SK-N-MC (cell line): ENCODE measurements around the gene UNC13A.

Source experiments
- EZH2 ChIP-seq: fragments of 200-600 bp; sonication (generic); IDR thresholded peaks from one replicate; pipeline ENCODE4 v1.6.1; 2017; ENCODE audit warnings: antibody characterized with exemption
- POLR2AphosphoS5 ChIP-seq: IDR thresholded peaks from 2 replicates; pipeline ENCODE4 v1.6.1; 2012; ENCODE audit warnings: mild to moderate bottlenecking, low read depth, low read length, borderline replicate concordance

DNA sequence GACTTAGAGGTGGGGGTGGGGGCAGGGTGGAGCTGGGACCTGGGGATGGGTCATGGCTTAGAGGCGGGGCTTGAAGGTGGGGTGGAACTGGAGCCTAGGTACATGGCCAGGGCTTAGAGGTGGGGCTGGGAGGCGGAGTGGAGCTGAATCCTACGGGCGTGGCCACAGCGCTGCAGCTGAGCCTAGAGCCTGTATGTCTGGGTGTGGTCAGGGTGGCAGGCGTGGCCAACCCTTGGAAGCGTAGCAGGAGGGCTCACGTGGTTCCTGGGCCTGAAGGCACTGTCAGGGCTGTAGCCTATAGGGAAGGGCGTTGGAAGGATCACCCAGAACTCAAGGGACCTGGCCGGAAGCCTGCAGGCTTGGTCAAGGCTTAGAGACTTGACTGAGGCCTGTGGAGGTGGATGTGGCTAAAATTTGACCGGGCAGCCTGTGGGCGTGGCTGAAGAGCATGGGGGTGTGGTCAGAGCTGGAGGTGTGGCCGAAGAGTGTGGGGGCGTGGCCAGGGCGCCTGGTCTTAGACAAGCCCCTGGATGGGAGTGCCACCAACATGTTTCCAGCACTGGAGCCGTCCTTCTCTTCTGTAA is 108.4 kb downstream of the UNC13A start:
- no peak for TF ChIP-seq EZH2
- no peak for TF ChIP-seq POLR2AphosphoS5
